GM19328 (cell line): ENCODE measurements around the gene SLC6A17.

ENCODE experiments used
- ATAC-seq: cut with Tn5 transposase; IDR thresholded peaks from one replicate; pipeline ENCODE4 v1.9.1; 2021; ENCODE audit warnings: mild to moderate bottlenecking, moderate library complexity; ENCODE audit not compliant: unreplicated experiment

The SLC6A17 gene

GRCh38 chr1:110200666-110201065 lies 50.4 kb downstream of the SLC6A17 start:
- no peak for ATAC-seq

GRCh38 chr1:110201157-110201825 lies 51.0 kb downstream of the SLC6A17 start:
- ATAC-seq, result no peak

- ATAC-seq, result no peak
Observed at GRCh38 chr1:110203021-110203661, 52.8 kb downstream of the SLC6A17 start.

- no peak for ATAC-seq
Observed at GRCh38 chr1:110205156-110205555, 54.9 kb downstream of the SLC6A17 start.

GRCh38 chr1:110205591-110206155 lies 55.4 kb downstream of the SLC6A17 start:
- no peak for ATAC-seq

- no peak for ATAC-seq
Observed at GRCh38 chr1:110206261-110206920, 56.1 kb downstream of the SLC6A17 start.

- ATAC-seq, result no peak
Observed at GRCh38 chr1:110207831-110208230, 57.5 kb downstream of the SLC6A17 start.

- ATAC-seq, result no peak
Observed at GRCh38 chr1:110208916-110209645, 58.8 kb downstream of the SLC6A17 start.

- ATAC-seq, result peak; percentile 83
Observed at GRCh38 chr1:110209715-110210603, 59.7 kb downstream of the SLC6A17 start, which contains the start of gene KCNC4. Gene KCNC4 (plus strand): TSS chr1:110210314. CDS start chr1:110211500, 1,186 bp downstream.

GRCh38 chr1:110210604-110211495 lies 60.6 kb downstream of the SLC6A17 start:
- peak; percentile 10 for ATAC-seq

GRCh38 chr1:110211496-110212168 lies 61.3 kb downstream of the SLC6A17 start:
- ATAC-seq, result no peak

GRCh38 chr1:110212169-110213142 lies 62.2 kb downstream of the SLC6A17 start:
- no peak for ATAC-seq

GRCh38 chr1:110213143-110213540 lies 62.8 kb downstream of the SLC6A17 start:
- no peak for ATAC-seq

GRCh38 chr1:110214454-110215404 lies 64.4 kb downstream of the SLC6A17 start:
- ATAC-seq, result no peak

- ATAC-seq, result no peak
Observed at GRCh38 chr1:110215621-110216515, 65.6 kb downstream of the SLC6A17 start.
